SH-SY5Y (cell line): ENCODE measurements around the gene REPIN1.

Source experiments
- GATA2 ChIP-seq: IDR thresholded peaks from 2 replicates; pipeline ENCODE4 v1.6.1; 2011; ENCODE audit warnings: mild to moderate bottlenecking, low read depth, low read length
- GATA3 ChIP-seq: IDR thresholded peaks from 2 replicates; pipeline ENCODE4 v1.6.1; 2011; ENCODE audit warnings: low read depth, mild to moderate bottlenecking, low read length, moderate library complexity

- TF ChIP-seq GATA2 (no peak), GATA3 (no peak)
Measured at GRCh38 chr7:150324373-150324961, 44.2 kb upstream of the REPIN1 start.
